Keratinocyte (primary cell): ENCODE measurements around the gene SLC26A9. TPM values are rescaled to one million over a fixed set of nuclear protein-coding genes. Genes with fewer than 3 reads are reported as not detected.

ENCODE experiments used
- DNase-seq: peaks from one replicate; pipeline ENCODE4 v3.0.0-alpha.2; 2011; ENCODE audit warnings: low read depth, missing footprints, low spot score
- FAIRE-seq: peaks from 2 replicates; lab custom pipeline; 2011; peaks lifted over from hg19 to GRCh38; lab: Jason Lieb, UNC
- H2AFZ ChIP-seq: 2 replicates; pipeline ENCODE4 v1.6.0; 2012; ENCODE audit warnings: low read length, control low read depth, inconsistent platforms; ENCODE audit not compliant: control insufficient read depth
- H3K27ac ChIP-seq: 2 replicates; pipeline ENCODE4 v1.5.1; 2011; ENCODE audit warnings: low read length; ENCODE audit not compliant: control insufficient read depth, insufficient read depth
- H3K27me3 ChIP-seq: 3 replicates; pipeline ENCODE4 v1.6.0; 2011; ENCODE audit warnings: low read length; ENCODE audit not compliant: control insufficient read depth, insufficient read depth; ENCODE audit errors: extremely low read depth
- H3K36me3 ChIP-seq, 2 experiments: 2 replicates in 1 of 2; 3 replicates in 1 of 2; pipeline ENCODE4 v1.5.1; 2011; ENCODE audit warnings: low read length in 2 of 2, mild to moderate bottlenecking in 1 of 2; ENCODE audit not compliant: control insufficient read depth in 2 of 2, insufficient read depth in 2 of 2; ENCODE audit errors: extremely low read depth in 1 of 2
- H3K4me1 ChIP-seq: 3 replicates; pipeline ENCODE4 v1.5.1; 2011; ENCODE audit warnings: low read length; ENCODE audit not compliant: control insufficient read depth, insufficient read depth; ENCODE audit errors: extremely low read depth
- H3K4me2 ChIP-seq: 3 replicates; pipeline ENCODE4 v1.6.0; 2011; ENCODE audit warnings: low read depth, low read length; ENCODE audit not compliant: control insufficient read depth, insufficient read depth; ENCODE audit errors: extremely low read depth
- H3K4me3 ChIP-seq, 3 experiments: fragments of 200-600 bp in 1 of 3; sonication (generic) in 1 of 3; 2 replicates in 2 of 3; 3 replicates in 1 of 3; pipeline ENCODE4 v1.5.1; 2011 to 2016; ENCODE audit warnings: low read length in 3 of 3, mild to moderate bottlenecking in 3 of 3, control low read depth in 2 of 3, inconsistent platforms in 1 of 3, low read depth in 1 of 3, mixed read lengths in 1 of 3, mixed run types in 1 of 3, moderate library complexity in 1 of 3; ENCODE audit not compliant: control insufficient read depth in 2 of 3, insufficient read depth in 2 of 3; ENCODE audit errors: extremely low read depth in 1 of 3
- H3K79me2 ChIP-seq: 2 replicates; pipeline ENCODE4 v1.6.0; 2012; ENCODE audit warnings: low read length; ENCODE audit not compliant: control insufficient read depth, insufficient read depth
- H3K9ac ChIP-seq: 3 replicates; pipeline ENCODE4 v1.6.0; 2011; ENCODE audit warnings: low read length; ENCODE audit not compliant: control insufficient read depth, insufficient read depth; ENCODE audit errors: extremely low read depth
- H3K9me1 ChIP-seq: 3 replicates; pipeline ENCODE4 v1.6.0; 2011; ENCODE audit warnings: low read length; ENCODE audit not compliant: control insufficient read depth, insufficient read depth; ENCODE audit errors: extremely low read depth
- H3K9me3 ChIP-seq: 2 replicates; pipeline ENCODE4 v1.5.1; 2012; ENCODE audit warnings: low read depth, low read length; ENCODE audit not compliant: control insufficient read depth
- H4K20me1 ChIP-seq: 3 replicates; pipeline ENCODE4 v1.6.0; 2011; ENCODE audit warnings: low read length; ENCODE audit not compliant: control insufficient read depth, insufficient read depth; ENCODE audit errors: extremely low read depth
- CTCF ChIP-seq, 3 experiments: IDR thresholded peaks in 1 of 3; conservative IDR thresholded peaks in 1 of 3; optimal IDR thresholded peaks in 1 of 3; 2 replicates in 2 of 3; 3 replicates in 1 of 3; pipeline versions ENCODE3 to v1.5.1; 2011; ENCODE audit warnings: low read length in 3 of 3, mild to moderate bottlenecking in 3 of 3, moderate library complexity in 2 of 3, control low read depth in 1 of 3, inconsistent platforms in 1 of 3; ENCODE audit not compliant: insufficient read depth in 2 of 3; ENCODE audit errors: extremely low read depth in 1 of 3
- EZH2 ChIP-seq: IDR thresholded peaks from one replicate; pipeline ENCODE4 v1.6.1; 2012; ENCODE audit warnings: inconsistent platforms, mild to moderate bottlenecking, low read length, moderate library complexity
- dilution Hi-C: fragments of 300-500 bp; cut with MboI; formaldehyde crosslinking; loops from one replicate; pipeline ENCODE4 v1.7.0; 2020; ENCODE audit warnings: low sequenced_read_pairs; ENCODE audit not compliant: extremely low pct_ligation_motif_present
- polyA plus RNA-seq, 5 experiments: library from polyadenylated mRNA; depleted of rRNA in 3 of 5; stranded (reverse) in 3 of 5; stranded (forward) in 1 of 5; unstranded in 1 of 5; fragments of >200 nt; gene quantifications; 1 replicate in 1 of 5; 2 replicates in 3 of 5; 3 replicates in 1 of 5; pipeline versions ENCODE4 v1.2.1 to v1.2.3, GENCODE V29; 2011 to 2012; ENCODE audit warnings: missing spikeins in 2 of 5, low read depth in 1 of 5, low replicate concordance in 1 of 5

SLC26A9 gene
- polyA plus RNA-seq, 1 donor (not counting 4 experiments of a cell fraction or from before 2014, with no cell fraction given), result 0.03 TPM

DNA sequence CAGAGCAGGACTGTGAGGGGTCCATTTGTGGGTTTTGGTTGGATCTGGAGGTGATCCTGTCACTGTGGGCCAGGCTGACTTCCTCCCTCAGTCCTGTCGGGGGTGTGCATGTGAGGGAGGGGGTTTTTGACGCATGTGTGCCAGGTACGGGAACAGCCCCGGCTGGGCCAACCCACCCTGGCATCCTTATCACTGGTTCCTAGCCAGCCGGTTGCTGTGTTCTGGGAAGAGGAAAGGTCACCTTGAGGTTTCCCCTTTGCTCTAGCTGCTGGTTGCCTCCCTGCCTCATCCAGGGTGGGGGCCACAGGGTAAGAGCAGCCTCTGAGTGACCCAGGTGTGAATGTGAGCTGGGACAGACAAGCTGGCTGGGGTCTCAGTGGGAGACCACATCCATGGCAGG is 2.5 kb downstream of the SLC26A9 start:
- peaks cover 5% of the 10 kb centered on the region for H3K4me1 ChIP-seq

DNA sequence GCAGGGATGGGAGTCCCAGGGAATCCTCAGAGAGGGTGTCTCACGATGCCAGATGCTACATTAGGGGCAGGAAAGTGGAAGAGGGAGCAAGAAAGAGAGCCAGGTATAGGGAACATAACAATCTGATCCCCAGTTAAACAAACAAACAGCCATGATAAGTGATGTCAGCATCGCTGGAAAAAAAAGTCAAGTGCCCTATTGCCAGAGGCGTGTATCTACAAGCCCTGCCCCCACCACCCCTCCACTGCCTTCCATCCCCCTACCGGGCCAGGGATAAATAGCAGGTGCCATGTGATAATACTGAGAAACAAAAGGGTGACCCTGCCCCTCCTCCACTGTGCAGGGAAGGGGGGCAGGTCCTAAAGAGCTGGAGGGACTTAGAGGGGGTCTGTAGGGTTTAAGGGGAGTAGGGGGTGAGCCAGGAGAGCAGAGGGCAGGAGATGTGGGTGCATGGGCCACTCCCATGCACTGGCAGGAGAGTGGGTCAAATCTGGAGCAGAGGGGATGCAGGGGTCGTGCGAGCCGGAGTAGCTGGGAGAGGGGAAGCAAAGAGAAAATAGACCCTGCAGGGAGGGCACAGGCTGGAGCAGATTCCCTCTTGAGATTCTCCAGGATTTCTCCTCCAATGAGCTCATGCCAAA is 3.4 kb downstream of the SLC26A9 start:
- Histone ChIP-seq H3K4me2 (no peak overlapping the region), H3K9me1 (no peaks in the 10 kb centered on the region), H3K27ac (no peak overlapping the region), H3K9ac (no peak overlapping the region), H2AFZ (no peak overlapping the region), H3K4me1 (peaks cover 5% of the 10 kb centered on the region), H3K27me3 (peaks cover 79% of the 10 kb centered on the region), H3K4me3 (no peak overlapping the region), H3K79me2 (no peaks in the 10 kb centered on the region), H3K9me3 (no peaks in the 10 kb centered on the region), H3K36me3 (no peaks in the 10 kb centered on the region), H4K20me1 (no peaks in the 10 kb centered on the region)
- FAIRE-seq (no peak), DNase-seq (no peak)
- dilution Hi-C loops, result no loop called here
- TF ChIP-seq CTCF (optimal IDR thresholded peaks at IDR 0.05 in 1 of 3, IDR thresholded peaks at IDR 0.05 in 1 of 3, conservative IDR thresholded peaks at IDR 0.05 in 1 of 3; ENCODE audit: extremely low read depth in 1 of 3, insufficient read depth in 2 of 3, low read length in 3 of 3) (peak in 1 of 3 experiments; percentile 14), EZH2 (no peak)

More for the DNA sequence above, 2.5 kb downstream of the SLC26A9 start:
- Histone ChIP-seq H3K79me2 (no peaks in the 10 kb centered on the region), H3K36me3 (no peaks in the 10 kb centered on the region), H3K4me3 (no peak overlapping the region), H3K9me3 (no peaks in the 10 kb centered on the region), H3K9me1 (no peaks in the 10 kb centered on the region), H3K9ac (no peak overlapping the region), H4K20me1 (no peaks in the 10 kb centered on the region), H3K4me2 (no peak overlapping the region), H3K27ac (no peak overlapping the region), H2AFZ (no peak overlapping the region), H3K27me3 (peaks cover 79% of the 10 kb centered on the region)
- FAIRE-seq (no peak), DNase-seq (no peak)
- dilution Hi-C loops, result no loop called here
- TF ChIP-seq EZH2, result no peak

- Histone ChIP-seq H2AFZ (no peak overlapping the region), H3K4me2 (no peak overlapping the region), H3K27me3 (peaks cover 75% of the 10 kb centered on the region), H3K9me1 (no peaks in the 10 kb centered on the region), H3K9ac (no peak overlapping the region), H4K20me1 (no peaks in the 10 kb centered on the region), H3K4me1 (peaks cover 8% of the 10 kb centered on the region), H3K36me3 (no peaks in the 10 kb centered on the region), H3K79me2 (no peaks in the 10 kb centered on the region), H3K27ac (no peak overlapping the region), H3K4me3 (no peak overlapping the region), H3K9me3 (no peaks in the 10 kb centered on the region)
- dilution Hi-C loops, result no loop called here
- no peak for TF ChIP-seq CTCF (optimal IDR thresholded peaks at IDR 0.05 in 1 of 3, IDR thresholded peaks at IDR 0.05 in 1 of 3, conservative IDR thresholded peaks at IDR 0.05 in 1 of 3; ENCODE audit: extremely low read depth in 1 of 3, insufficient read depth in 2 of 3, low read length in 3 of 3)
- TF ChIP-seq EZH2, result no peak
- FAIRE-seq (no peak), DNase-seq (no peak)
Observed at GRCh38 chr1:205938682-205939081, 4.6 kb downstream of the SLC26A9 start.
